Astrocyte (in vitro differentiated cells and primary cell): ENCODE results near the gene CD300E.

Experiments
- CTCF ChIP-seq: IDR thresholded peaks from 2 replicates; pipeline ENCODE4 v1.5.1; 2011; ENCODE audit warnings: low read depth, mild to moderate bottlenecking, inconsistent platforms, low read length, moderate library complexity; ENCODE audit not compliant: insufficient read depth
- EZH2 ChIP-seq: IDR thresholded peaks from 2 replicates; pipeline ENCODE4 v1.6.1; 2012; ENCODE audit warnings: mild to moderate bottlenecking, low read length, inconsistent platforms; ENCODE audit not compliant: insufficient read depth

- TF ChIP-seq EZH2: no peak
- TF ChIP-seq CTCF: no peak
Observed at GRCh38 chr17:74595037-74595750, 28.3 kb downstream of the CD300E start.
